ENCODE results near the gene LRRC17. TPM values are rescaled to one million over a fixed set of nuclear protein-coding genes. Genes with fewer than 3 reads are reported as not detected.

The LRRC17 gene
- total RNA-seq, 4 donors from 2014 or later, result 1.5 to 7.6 (median 3.1) TPM

DNA sequence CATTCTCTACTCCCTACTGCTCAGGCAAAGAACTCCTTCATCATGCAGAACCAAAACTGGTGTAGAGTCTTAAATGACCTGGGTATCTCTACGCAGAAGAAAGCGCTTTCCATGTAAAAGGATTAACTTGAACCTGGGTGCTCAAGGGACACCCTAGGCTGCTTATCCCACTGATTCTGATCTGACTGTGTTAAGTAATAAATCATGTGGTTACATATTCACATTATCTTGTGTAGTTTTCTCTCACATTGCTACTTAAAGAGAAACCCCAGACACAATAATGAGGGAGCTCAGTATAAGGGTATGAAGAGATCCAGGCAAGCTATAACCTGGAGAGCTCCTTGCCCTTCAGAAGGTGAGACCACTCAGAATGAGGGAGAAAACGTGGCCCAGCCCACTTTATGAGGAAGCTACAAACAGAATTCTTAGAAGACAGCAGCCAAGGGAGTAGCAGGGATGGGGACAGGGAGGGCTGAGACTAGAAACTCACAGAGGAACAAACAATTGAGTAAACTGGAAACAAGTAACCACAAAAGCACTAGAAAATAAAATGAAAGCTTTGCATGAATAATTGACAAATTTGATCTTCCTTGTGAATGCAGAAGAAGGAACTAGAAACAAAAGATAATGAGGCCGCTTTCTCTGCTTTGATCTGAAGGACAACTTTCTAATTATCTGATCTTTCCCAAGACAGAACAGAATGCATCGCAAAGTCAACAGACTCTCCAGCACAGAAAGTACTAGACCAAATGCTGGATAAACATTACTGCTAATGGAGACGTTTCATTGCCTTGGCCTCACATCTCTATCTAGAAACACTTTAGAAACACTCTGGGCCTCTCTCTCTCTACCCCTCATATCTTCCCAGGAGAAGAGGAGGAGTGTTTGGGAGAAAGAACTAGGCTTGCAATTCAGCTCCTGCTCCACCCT, 76.1 kb downstream of the LRRC17 start:
- Histone ChIP-seq H3K4me1 (peaks cover 0 to 22% (median 5%) of the 10 kb centered on the region in 3 donors), H3K9me3 (no peaks in the 10 kb centered on the region), H3K4me3 (no peak overlapping the region), H3K36me3 (no peaks in the 10 kb centered on the region), H3K27ac (no peak overlapping the region), H3K27me3 (no peaks in the 10 kb centered on the region)
- WGBS, 2 donors (ENCODE audit: low coverage in 1 of 2), result 74 to 82% methylated on average over 5 to 6 of the region's 6 CpGs
- no peak for ATAC-seq
- TF ChIP-seq, protein P1, sequence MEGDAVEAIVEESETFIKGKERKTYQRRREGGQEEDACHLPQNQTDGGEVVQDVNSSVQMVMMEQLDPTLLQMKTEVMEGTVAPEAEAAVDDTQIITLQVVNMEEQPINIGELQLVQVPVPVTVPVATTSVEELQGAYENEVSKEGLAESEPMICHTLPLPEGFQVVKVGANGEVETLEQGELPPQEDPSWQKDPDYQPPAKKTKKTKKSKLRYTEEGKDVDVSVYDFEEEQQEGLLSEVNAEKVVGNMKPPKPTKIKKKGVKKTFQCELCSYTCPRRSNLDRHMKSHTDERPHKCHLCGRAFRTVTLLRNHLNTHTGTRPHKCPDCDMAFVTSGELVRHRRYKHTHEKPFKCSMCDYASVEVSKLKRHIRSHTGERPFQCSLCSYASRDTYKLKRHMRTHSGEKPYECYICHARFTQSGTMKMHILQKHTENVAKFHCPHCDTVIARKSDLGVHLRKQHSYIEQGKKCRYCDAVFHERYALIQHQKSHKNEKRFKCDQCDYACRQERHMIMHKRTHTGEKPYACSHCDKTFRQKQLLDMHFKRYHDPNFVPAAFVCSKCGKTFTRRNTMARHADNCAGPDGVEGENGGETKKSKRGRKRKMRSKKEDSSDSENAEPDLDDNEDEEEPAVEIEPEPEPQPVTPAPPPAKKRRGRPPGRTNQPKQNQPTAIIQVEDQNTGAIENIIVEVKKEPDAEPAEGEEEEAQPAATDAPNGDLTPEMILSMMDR (IDR thresholded peaks at IDR 0.05), result no peak
- TF ChIP-seq EP300 (IDR thresholded peaks at IDR 0.05) (no peak), POLR2A (IDR thresholded peaks at IDR 0.05) (no peak), POLR2AphosphoS5 (IDR thresholded peaks at IDR 0.05) (no peak)

DNA sequence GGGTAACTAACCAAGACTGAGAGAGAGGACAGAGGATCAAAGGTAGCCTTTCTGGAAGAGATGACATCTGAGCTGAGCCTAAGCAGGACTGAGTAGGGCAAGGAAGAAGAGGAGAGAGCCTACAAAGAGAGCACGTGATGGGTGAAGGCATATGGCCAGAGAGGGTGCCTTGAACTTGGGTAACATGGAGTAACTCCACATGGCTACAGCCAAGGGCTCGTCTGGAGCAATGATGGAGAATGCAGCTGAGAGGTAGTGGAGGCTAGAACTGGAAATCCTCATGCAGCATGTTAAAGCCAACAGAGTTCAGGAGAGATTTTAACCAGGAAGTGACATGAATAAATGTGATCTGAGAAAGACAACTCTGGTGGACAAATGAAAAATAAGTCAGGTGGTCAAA, 77.8 kb downstream of the LRRC17 start:
- no peak overlapping the region for H3K4me3 ChIP-seq
- 84 to 86% methylated on average over 2 of the region's 2 CpGs for WGBS, 2 donors (ENCODE audit: low coverage in 1 of 2)
- TF ChIP-seq POLR2A (IDR thresholded peaks at IDR 0.05) (no peak), POLR2AphosphoS5 (IDR thresholded peaks at IDR 0.05) (no peak), EP300 (IDR thresholded peaks at IDR 0.05) (no peak)
- TF ChIP-seq, protein P1 (IDR thresholded peaks at IDR 0.05), result no peak
- no peak for ATAC-seq
- H3K36me3 ChIP-seq, result no peaks in the 10 kb centered on the region
- H3K27me3 ChIP-seq, result no peaks in the 10 kb centered on the region
- H3K4me1 ChIP-seq, result peaks cover 0 to 22% (median 5%) of the 10 kb centered on the region in 3 donors
- no peaks in the 10 kb centered on the region for H3K9me3 ChIP-seq
- no peak overlapping the region for H3K27ac ChIP-seq

DNA sequence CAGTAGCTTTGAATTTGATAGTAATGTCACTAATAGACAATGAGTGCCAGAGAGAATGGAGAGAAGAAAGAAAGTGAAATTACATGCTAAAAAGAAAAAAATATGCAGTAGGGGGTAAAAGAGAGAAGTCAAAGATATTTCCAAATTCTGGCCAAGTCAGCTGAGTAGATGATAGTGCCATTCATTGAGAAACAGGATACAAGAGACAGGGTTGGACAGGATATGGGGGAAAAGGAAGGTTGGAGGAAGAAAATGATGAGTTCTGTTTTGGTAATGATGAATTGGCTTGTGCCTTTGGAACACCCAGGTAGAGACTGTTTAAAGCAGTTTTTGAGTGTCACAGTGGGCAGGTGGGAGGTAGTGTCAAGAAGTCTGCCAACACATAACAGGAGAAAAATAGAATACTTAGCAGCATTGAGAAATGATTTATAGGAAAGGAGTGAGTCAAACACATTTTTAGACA, 78.3 kb downstream of the LRRC17 start:
- no peak for ATAC-seq
- Histone ChIP-seq H3K4me3 (no peak overlapping the region), H3K4me1 (peaks cover 0 to 22% (median 5%) of the 10 kb centered on the region in 3 donors), H3K27me3 (no peaks in the 10 kb centered on the region), H3K9me3 (no peaks in the 10 kb centered on the region), H3K27ac (no peak overlapping the region), H3K36me3 (no peaks in the 10 kb centered on the region)
- TF ChIP-seq EP300 (IDR thresholded peaks at IDR 0.05), result no peak
- TF ChIP-seq POLR2A (IDR thresholded peaks at IDR 0.05), result no peak
- TF ChIP-seq POLR2AphosphoS5 (IDR thresholded peaks at IDR 0.05), result no peak
- TF ChIP-seq, protein P1 (IDR thresholded peaks at IDR 0.05), result no peak

DNA sequence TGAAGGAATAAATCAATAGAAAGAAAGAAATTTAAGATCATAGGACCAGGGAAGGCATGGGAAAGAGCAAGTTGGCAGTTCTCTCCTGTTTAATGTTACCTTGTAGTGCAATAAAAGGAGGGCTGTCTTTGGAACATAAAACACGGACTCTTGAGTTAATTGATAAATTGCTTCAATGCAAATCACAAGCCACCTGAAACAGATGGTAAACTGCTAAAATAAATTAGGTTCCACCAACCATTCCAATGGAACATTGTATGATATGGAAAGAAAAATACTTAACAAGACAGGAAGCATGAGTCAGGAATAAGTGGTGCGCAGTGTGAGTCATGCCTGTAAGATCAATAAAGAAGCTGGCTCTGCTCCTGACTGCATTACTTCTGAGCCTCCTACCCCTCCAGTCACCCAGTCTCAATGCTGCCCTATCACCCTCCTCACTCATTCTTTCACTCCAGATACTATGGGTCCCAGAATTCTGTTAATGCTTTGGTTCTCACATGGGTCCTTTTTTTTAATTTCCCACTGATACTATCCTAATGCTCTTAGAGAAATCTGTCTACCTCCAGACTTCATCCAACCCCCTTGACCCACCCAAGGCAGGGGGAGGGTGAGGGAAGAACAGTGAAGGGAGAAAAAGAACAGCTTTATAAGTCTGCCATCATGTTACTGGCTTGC, 78.9 kb downstream of the LRRC17 start:
- no peak for ATAC-seq
- TF ChIP-seq EP300 (IDR thresholded peaks at IDR 0.05), result no peak
- no peak for TF ChIP-seq POLR2A (IDR thresholded peaks at IDR 0.05)
- TF ChIP-seq, protein P1 (IDR thresholded peaks at IDR 0.05), result no peak
- no peak for TF ChIP-seq POLR2AphosphoS5 (IDR thresholded peaks at IDR 0.05)
- Histone ChIP-seq H3K4me3 (no peak overlapping the region), H3K27me3 (no peaks in the 10 kb centered on the region), H3K36me3 (no peaks in the 10 kb centered on the region), H3K9me3 (no peaks in the 10 kb centered on the region), H3K27ac (no peak overlapping the region), H3K4me1 (peaks cover 0 to 22% (median 5%) of the 10 kb centered on the region in 3 donors)
- WGBS, 2 donors (ENCODE audit: low coverage in 1 of 2), result 65 to 67% methylated on average over 2 of the region's 2 CpGs
